Calu3 (cell line): Measurements from ENCODE around the gene GPATCH8. TPM values are rescaled to one million over a fixed set of nuclear protein-coding genes. Genes with fewer than 3 reads are reported as not detected.

Source experiments
- BruUV-seq: library from RNA; stranded (reverse); fragments of 400-500 nt; replicated peaks from 2 replicates; lab custom pipeline; 2021; lab: Mats Ljungman, UMichigan
- CTCF ChIA-PET: fragments of 300-600 bp; sonication (Branson Sonifier 250); formaldehyde crosslinking; loops from one replicate; lab custom pipeline; 2022; ENCODE audit warnings: antibody characterized with exemption; lab: Charles Lee
- DNase-seq: peaks from one replicate; pipeline ENCODE4 v3.0.0; 2022
- H3K27ac Mint-ChIP-seq: one replicate; pipeline ENCODE4 v1.8.0; 2022; ENCODE audit warnings: mixed read lengths; ENCODE audit not compliant: unreplicated experiment
- H3K27me3 Mint-ChIP-seq: one replicate; pipeline ENCODE4 v1.8.0; 2022; ENCODE audit warnings: mixed read lengths; ENCODE audit not compliant: unreplicated experiment
- H3K36me3 Mint-ChIP-seq: one replicate; pipeline ENCODE4 v1.8.0; 2022; ENCODE audit warnings: mild to moderate bottlenecking, moderate library complexity, mixed read lengths; ENCODE audit not compliant: insufficient read depth, unreplicated experiment
- H3K4me1 Mint-ChIP-seq: one replicate; pipeline ENCODE4 v1.8.0; 2022; ENCODE audit warnings: mild to moderate bottlenecking, low read depth, mixed read lengths; ENCODE audit not compliant: unreplicated experiment
- H3K4me3 Mint-ChIP-seq: one replicate; pipeline ENCODE4 v1.8.0; 2022; ENCODE audit warnings: mild to moderate bottlenecking, low read depth, moderate library complexity, mixed read lengths; ENCODE audit not compliant: unreplicated experiment
- H3K9me3 Mint-ChIP-seq: one replicate; pipeline ENCODE4 v1.8.0; 2022; ENCODE audit warnings: low read depth, mixed read lengths; ENCODE audit not compliant: unreplicated experiment
- intact Hi-C: fragments of 100-400 bp; cut with micrococcal nuclease; formaldehyde crosslinking; loops from one replicate; pipeline ENCODE4 v1.10.0; 2022; ENCODE audit not compliant: unreplicated experiment
- total RNA-seq: library from RNA; stranded (reverse); gene quantifications from 2 replicates; pipeline ENCODE4 v1.2.3, GENCODE V29; 2022
- TF ChIP-seq, protein P1 (sequence below): fragments of 200-600 bp; IDR thresholded peaks from one replicate; pipeline ENCODE4 v1.8.0; 2022; ENCODE audit warnings: antibody characterized with exemption; ENCODE audit not compliant: unreplicated experiment

Gene GPATCH8
- total RNA-seq, 1 experiment from 2014 or later: 60.1 TPM

- H3K9me3 Mint-ChIP-seq: no peaks in the 10 kb centered on the region
- H3K27me3 Mint-ChIP-seq: peaks cover 26% of the 10 kb centered on the region
- DNase-seq: no peak
- CTCF ChIA-PET: interaction anchor here (0.5 to 0.7 kb wide), 4 partner anchors 14 to 906 kb away, joined by 3 to 5 read pairs (median 3); no protein-coding TSS in a partner anchor
- no peaks in the 10 kb centered on the region for H3K4me1 Mint-ChIP-seq
- H3K27ac Mint-ChIP-seq: no peak overlapping the region
- TF ChIP-seq, protein P1, sequence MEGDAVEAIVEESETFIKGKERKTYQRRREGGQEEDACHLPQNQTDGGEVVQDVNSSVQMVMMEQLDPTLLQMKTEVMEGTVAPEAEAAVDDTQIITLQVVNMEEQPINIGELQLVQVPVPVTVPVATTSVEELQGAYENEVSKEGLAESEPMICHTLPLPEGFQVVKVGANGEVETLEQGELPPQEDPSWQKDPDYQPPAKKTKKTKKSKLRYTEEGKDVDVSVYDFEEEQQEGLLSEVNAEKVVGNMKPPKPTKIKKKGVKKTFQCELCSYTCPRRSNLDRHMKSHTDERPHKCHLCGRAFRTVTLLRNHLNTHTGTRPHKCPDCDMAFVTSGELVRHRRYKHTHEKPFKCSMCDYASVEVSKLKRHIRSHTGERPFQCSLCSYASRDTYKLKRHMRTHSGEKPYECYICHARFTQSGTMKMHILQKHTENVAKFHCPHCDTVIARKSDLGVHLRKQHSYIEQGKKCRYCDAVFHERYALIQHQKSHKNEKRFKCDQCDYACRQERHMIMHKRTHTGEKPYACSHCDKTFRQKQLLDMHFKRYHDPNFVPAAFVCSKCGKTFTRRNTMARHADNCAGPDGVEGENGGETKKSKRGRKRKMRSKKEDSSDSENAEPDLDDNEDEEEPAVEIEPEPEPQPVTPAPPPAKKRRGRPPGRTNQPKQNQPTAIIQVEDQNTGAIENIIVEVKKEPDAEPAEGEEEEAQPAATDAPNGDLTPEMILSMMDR: no peak
- BruUV-seq: no TSS peak
- peaks cover 14% of the 10 kb centered on the region for H3K36me3 Mint-ChIP-seq
- H3K4me3 Mint-ChIP-seq: peak overlapping the region; percentile 32
- intact Hi-C loops: no loop called here
Observed at GRCh38 chr17:44352828-44353671, 150.2 kb downstream of the GPATCH8 start.

DNA sequence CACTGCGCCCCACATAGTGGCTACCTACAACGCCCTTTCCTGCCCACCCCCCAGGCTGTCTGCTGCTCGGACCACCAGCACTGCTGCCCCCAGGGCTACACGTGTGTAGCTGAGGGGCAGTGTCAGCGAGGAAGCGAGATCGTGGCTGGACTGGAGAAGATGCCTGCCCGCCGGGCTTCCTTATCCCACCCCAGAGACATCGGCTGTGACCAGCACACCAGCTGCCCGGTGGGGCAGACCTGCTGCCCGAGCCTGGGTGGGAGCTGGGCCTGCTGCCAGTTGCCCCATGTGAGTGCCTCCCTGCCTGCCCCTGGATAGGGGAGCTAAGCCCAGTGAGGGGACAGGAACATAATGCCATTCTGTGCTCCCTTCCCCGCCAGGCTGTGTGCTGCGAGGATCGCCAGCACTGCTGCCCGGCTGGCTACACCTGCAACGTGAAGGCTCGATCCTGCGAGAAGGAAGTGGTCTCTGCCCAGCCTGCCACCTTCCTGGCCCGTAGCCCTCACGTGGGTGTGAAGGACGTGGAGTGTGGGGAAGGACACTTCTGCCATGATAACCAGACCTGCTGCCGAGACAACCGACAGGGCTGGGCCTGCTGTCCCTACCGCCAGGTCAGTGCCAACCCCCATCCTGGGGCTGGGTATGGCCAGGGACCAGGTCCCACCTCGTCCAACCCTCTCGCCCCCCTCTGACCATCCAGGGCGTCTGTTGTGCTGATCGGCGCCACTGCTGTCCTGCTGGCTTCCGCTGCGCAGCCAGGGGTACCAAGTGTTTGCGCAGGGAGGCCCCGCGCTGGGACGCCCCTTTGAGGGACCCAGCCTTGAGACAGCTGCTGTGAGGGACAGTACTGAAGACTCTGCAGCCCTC is 151.0 kb downstream of the GPATCH8 start:
- peaks cover 14% of the 10 kb centered on the region for H3K36me3 Mint-ChIP-seq
- no peak for DNase-seq
- peaks cover 21% of the 10 kb centered on the region for H3K27me3 Mint-ChIP-seq
- H3K4me3 Mint-ChIP-seq: no peak overlapping the region
- CTCF ChIA-PET: interaction anchor here (2.2 kb wide), 1 partner anchor 11 kb away, joined by 4 read pairs; no protein-coding TSS in a partner anchor
- H3K27ac Mint-ChIP-seq: no peak overlapping the region
- intact Hi-C loops: no loop called here
- BruUV-seq: TSS peak; percentile 81
- H3K4me1 Mint-ChIP-seq: no peaks in the 10 kb centered on the region
- TF ChIP-seq, protein P1: no peak
- H3K9me3 Mint-ChIP-seq: no peaks in the 10 kb centered on the region

DNA sequence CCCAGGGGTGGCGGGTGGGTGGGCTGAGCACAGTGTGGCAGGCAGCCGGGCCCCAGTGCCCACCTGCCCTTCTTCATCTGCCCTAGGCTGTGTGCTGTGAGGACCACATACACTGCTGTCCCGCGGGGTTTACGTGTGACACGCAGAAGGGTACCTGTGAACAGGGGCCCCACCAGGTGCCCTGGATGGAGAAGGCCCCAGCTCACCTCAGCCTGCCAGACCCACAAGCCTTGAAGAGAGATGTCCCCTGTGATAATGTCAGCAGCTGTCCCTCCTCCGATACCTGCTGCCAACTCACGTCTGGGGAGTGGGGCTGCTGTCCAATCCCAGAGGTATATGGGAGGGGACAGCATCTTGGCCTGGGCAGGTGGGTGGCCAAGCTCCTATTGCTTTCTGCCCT is 151.7 kb downstream of the GPATCH8 start:
- peaks cover 16% of the 10 kb centered on the region for H3K27me3 Mint-ChIP-seq

More for the DNA sequence above, 151.7 kb downstream of the GPATCH8 start:
- peaks cover 14% of the 10 kb centered on the region for H3K36me3 Mint-ChIP-seq
- no TSS peak for BruUV-seq
- H3K27ac Mint-ChIP-seq: no peak overlapping the region
- intact Hi-C loops: no loop called here
- CTCF ChIA-PET: interaction anchor here (0.6 to 2.2 kb wide), 4 partner anchors 8 to 130 kb away, joined by 3 to 4 read pairs (median 3); partner anchors contain the start of gene SLC25A39
- H3K4me3 Mint-ChIP-seq: no peak overlapping the region
- no peaks in the 10 kb centered on the region for H3K9me3 Mint-ChIP-seq
- peaks cover under 1% of the 10 kb centered on the region for H3K4me1 Mint-ChIP-seq
- DNase-seq: no peak
- TF ChIP-seq, protein P1: no peak
